Stimulated activated naive B cell treated with anti-CD40 and anti-IgM and Interleukin-4, amounts not matched to agents 10 μg/mL and 1 μg/mL and 100 μg/mL, for 72 hours (primary cell): ENCODE measurements around the gene RABL6.

Source experiments
- ATAC-seq, 2 donors: fragments of 150-1000 bp; cut with Tn5 transposase; replicated peaks; 2 replicates each; pipeline ENCODE4 v1.10.0; 2021; ENCODE audit warnings: moderate library complexity in 1 of 2
- DNase-seq: peaks from one replicate; pipeline ENCODE4 v3.0.0; 2021
- H3K27ac Mint-ChIP-seq: one replicate; pipeline ENCODE4 v1.8.0; 2022; ENCODE audit warnings: mild to moderate bottlenecking, mixed read lengths
- H3K27me3 Mint-ChIP-seq, 2 donors: one replicate each; pipeline ENCODE4 v1.8.0; 2022; ENCODE audit warnings: mixed read lengths in 2 of 2
- H3K36me3 Mint-ChIP-seq, 2 donors: one replicate each; pipeline ENCODE4 v1.8.0; 2022; ENCODE audit warnings: mixed read lengths in 2 of 2, mild to moderate bottlenecking in 1 of 2
- H3K4me1 Mint-ChIP-seq, 2 donors: one replicate each; pipeline ENCODE4 v1.8.0; 2022; ENCODE audit warnings: mixed read lengths in 2 of 2, mild to moderate bottlenecking in 1 of 2
- H3K4me3 Mint-ChIP-seq, 2 donors: one replicate each; pipeline ENCODE4 v1.8.0; 2022; ENCODE audit warnings: mild to moderate bottlenecking in 2 of 2, mixed read lengths in 2 of 2, moderate library complexity in 1 of 2
- H3K9me3 Mint-ChIP-seq, 2 donors: one replicate each; pipeline ENCODE4 v1.8.0; 2022; ENCODE audit warnings: mixed read lengths in 2 of 2, mild to moderate bottlenecking in 1 of 2

RABL6 gene

DNA sequence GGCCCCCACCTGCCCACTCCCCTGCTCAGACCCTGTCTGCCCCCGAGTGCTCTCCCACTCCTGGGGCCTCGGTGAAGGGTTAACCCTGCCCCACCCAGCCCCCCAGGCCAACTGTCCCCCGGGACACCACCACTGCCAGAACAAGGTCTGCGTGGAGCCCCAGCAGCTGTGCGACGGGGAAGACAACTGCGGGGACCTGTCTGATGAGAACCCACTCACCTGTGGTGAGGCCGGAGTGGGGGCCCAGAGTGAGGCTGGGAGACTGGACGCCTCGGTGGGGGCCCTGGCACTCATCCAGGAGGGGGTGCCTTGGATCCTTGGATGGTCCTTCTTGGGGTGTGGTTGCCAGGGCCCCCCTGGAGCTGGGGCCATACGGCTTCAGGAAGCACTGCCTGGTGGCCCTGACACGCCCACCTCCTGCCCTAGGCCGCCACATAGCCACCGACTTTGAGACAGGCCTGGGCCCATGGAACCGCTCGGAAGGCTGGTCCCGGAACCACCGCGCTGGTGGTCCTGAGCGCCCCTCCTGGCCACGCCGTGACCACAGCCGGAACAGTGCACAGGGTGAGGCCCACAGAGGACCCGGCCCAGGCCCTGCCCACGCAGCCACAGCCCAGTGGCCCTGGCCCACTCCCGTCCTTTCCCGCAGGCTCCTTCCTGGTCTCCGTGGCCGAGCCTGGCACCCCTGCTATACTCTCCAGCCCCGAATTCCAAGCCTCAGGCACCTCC lies 46.5 kb downstream of the RABL6 start:
- ATAC-seq (no peak), DNase-seq (no peak)
- Mint-ChIP-seq H3K4me3 (no peak overlapping the region), H3K36me3 (peaks cover 11 to 17% of the 10 kb centered on the region in 2 donors), H3K27me3 (no peaks in the 10 kb centered on the region), H3K27ac (peak overlapping the region; percentile 82), H3K9me3 (no peaks in the 10 kb centered on the region), H3K4me1 (peaks cover 8 to 14% of the 10 kb centered on the region in 2 donors)

- Mint-ChIP-seq H3K27ac (peak overlapping the region; percentile 82), H3K36me3 (peaks cover 11 to 17% of the 10 kb centered on the region in 2 donors)
Measured at GRCh38 chr9:136854842-136855460, 47.2 kb downstream of the RABL6 start.

GRCh38 chr9:136855461-136856078 lies 47.8 kb downstream of the RABL6 start:
- peaks cover 3 to 4% of the 10 kb centered on the region in 2 donors for H3K4me1 Mint-ChIP-seq
- no peak for ATAC-seq
- no peak overlapping the region for H3K27ac Mint-ChIP-seq
- H3K4me3 Mint-ChIP-seq, result no peak overlapping the region
- H3K9me3 Mint-ChIP-seq, result no peaks in the 10 kb centered on the region
- peaks cover 11 to 17% of the 10 kb centered on the region in 2 donors for H3K36me3 Mint-ChIP-seq
- H3K27me3 Mint-ChIP-seq, result no peaks in the 10 kb centered on the region
- DNase-seq, result no peak

More at GRCh38 chr9:136854842-136855460, 47.2 kb downstream of the RABL6 start:
- Mint-ChIP-seq H3K9me3 (no peaks in the 10 kb centered on the region), H3K4me3 (no peak overlapping the region), H3K27me3 (no peaks in the 10 kb centered on the region), H3K4me1 (peaks cover 4 to 9% of the 10 kb centered on the region in 2 donors)
- no peak for ATAC-seq
- no peak for DNase-seq

- DNase-seq (no peak), ATAC-seq (no peak)
- Mint-ChIP-seq H3K4me1 (peaks cover 0 to 4% of the 10 kb centered on the region in 2 donors), H3K27me3 (no peaks in the 10 kb centered on the region), H3K4me3 (no peak overlapping the region), H3K9me3 (no peaks in the 10 kb centered on the region), H3K36me3 (peaks cover 11 to 13% of the 10 kb centered on the region in 2 donors), H3K27ac (no peak overlapping the region)
Measured at GRCh38 chr9:136856079-136856476, 48.3 kb downstream of the RABL6 start.

GRCh38 chr9:136856541-136857141 lies 48.9 kb downstream of the RABL6 start:
- Mint-ChIP-seq H3K9me3 (no peaks in the 10 kb centered on the region), H3K27me3 (no peaks in the 10 kb centered on the region), H3K27ac (no peak overlapping the region), H3K36me3 (peaks cover 5 to 8% of the 10 kb centered on the region in 2 donors), H3K4me3 (no peak overlapping the region), H3K4me1 (peaks cover 4 to 5% of the 10 kb centered on the region in 2 donors)
- ATAC-seq, result no peak
- no peak for DNase-seq

- Mint-ChIP-seq H3K4me1 (peaks cover 4 to 10% of the 10 kb centered on the region in 2 donors), H3K27me3 (no peaks in the 10 kb centered on the region), H3K4me3 (no peak overlapping the region), H3K9me3 (no peaks in the 10 kb centered on the region), H3K36me3 (peaks cover 4 to 10% of the 10 kb centered on the region in 2 donors), H3K27ac (peak overlapping the region; percentile 84)
- ATAC-seq (no peak), DNase-seq (no peak)
Measured at GRCh38 chr9:136857166-136857565, 49.4 kb downstream of the RABL6 start.

DNA sequence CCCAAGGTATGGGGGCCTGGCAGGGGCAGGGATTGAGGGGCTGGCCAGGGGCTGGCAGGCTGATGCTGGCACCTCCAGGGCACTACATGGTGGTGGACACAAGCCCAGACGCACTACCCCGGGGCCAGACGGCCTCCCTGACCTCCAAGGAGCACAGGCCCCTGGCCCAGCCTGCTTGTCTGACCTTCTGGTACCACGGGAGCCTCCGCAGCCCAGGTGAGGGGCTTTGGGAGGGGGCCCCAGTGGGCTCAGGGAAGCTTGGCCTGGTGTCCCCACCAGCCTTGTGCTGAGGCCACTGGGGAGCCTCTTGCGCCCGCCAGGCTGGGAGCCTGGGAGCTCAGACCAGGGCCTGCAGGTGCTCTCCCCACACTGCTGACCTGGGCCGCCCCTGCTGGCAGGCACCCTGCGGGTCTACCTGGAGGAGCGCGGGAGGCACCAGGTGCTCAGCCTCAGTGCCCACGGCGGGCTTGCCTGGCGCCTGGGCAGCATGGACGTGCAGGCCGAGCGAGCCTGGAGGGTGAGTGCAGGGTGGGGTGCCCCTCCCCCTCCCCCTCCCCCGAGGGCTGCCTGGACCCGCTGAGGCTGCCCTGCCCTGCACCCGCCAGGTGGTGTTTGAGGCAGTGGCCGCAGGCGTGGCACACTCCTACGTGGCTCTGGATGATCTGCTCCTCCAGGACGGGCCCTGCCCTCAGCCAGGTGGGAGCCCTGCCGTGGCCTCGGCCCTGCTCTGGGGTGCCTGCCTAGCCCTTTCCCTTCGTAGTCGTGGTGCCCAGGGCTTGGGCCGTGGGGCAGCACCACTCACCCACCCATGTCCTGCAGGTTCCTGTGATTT lies 50.0 kb downstream of the RABL6 start:
- DNase-seq (no peak), ATAC-seq (no peak)
- Mint-ChIP-seq H3K27ac (peak overlapping the region; percentile 84), H3K27me3 (no peaks in the 10 kb centered on the region), H3K36me3 (peaks cover 5 to 11% of the 10 kb centered on the region in 2 donors), H3K9me3 (no peaks in the 10 kb centered on the region), H3K4me1 (peaks cover 4 to 14% of the 10 kb centered on the region in 2 donors), H3K4me3 (no peak overlapping the region)

GRCh38 chr9:136858452-136858843 lies 50.7 kb downstream of the RABL6 start:
- peaks cover 4 to 14% of the 10 kb centered on the region in 2 donors for H3K4me1 Mint-ChIP-seq
- H3K27me3 Mint-ChIP-seq, result no peaks in the 10 kb centered on the region
- H3K4me3 Mint-ChIP-seq, result no peak overlapping the region
- DNase-seq (no peak), ATAC-seq (no peak)
- no peaks in the 10 kb centered on the region for H3K9me3 Mint-ChIP-seq
- peaks cover 8 to 11% of the 10 kb centered on the region in 2 donors for H3K36me3 Mint-ChIP-seq
- H3K27ac Mint-ChIP-seq, result no peak overlapping the region

- H3K27ac Mint-ChIP-seq, result peak overlapping the region; percentile 21
- no peak overlapping the region for H3K4me3 Mint-ChIP-seq
- peaks cover 4 to 19% of the 10 kb centered on the region in 2 donors for H3K4me1 Mint-ChIP-seq
- peaks cover 8 to 11% of the 10 kb centered on the region in 2 donors for H3K36me3 Mint-ChIP-seq
- ATAC-seq, result no peak
- no peaks in the 10 kb centered on the region for H3K27me3 Mint-ChIP-seq
- DNase-seq, result no peak
- H3K9me3 Mint-ChIP-seq, result no peaks in the 10 kb centered on the region
Measured at GRCh38 chr9:136858844-136859757, 51.4 kb downstream of the RABL6 start.

DNA sequence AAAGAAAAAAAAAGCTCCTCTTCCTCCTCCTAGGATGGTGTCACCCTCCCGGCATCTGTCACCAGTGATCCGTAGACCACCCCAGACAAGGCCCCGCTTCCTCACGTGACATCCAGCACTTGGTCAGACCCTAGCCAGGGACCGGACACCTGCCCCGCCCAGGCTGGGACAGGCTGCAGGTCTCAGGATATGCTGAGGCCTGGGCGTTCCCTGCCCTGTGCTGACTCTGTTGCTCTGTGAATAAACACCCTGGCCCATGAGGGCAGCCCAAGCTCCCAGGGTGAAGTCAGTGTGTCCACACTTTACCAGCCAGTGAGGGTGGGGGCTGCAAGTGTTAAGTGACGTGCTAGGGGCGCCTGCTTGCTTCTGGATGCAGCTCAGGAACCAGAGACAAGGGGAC lies 52.8 kb downstream of the RABL6 start:
- H3K27ac Mint-ChIP-seq, result peak overlapping the region; percentile 25
- DNase-seq (no peak), ATAC-seq (no peak)
- no peaks in the 10 kb centered on the region for H3K9me3 Mint-ChIP-seq
- H3K36me3 Mint-ChIP-seq, result peaks cover 5 to 14% of the 10 kb centered on the region in 2 donors
- peaks cover 7 to 27% of the 10 kb centered on the region in 2 donors for H3K4me1 Mint-ChIP-seq
- no peaks in the 10 kb centered on the region for H3K27me3 Mint-ChIP-seq
- H3K4me3 Mint-ChIP-seq, result no peak overlapping the region

DNA sequence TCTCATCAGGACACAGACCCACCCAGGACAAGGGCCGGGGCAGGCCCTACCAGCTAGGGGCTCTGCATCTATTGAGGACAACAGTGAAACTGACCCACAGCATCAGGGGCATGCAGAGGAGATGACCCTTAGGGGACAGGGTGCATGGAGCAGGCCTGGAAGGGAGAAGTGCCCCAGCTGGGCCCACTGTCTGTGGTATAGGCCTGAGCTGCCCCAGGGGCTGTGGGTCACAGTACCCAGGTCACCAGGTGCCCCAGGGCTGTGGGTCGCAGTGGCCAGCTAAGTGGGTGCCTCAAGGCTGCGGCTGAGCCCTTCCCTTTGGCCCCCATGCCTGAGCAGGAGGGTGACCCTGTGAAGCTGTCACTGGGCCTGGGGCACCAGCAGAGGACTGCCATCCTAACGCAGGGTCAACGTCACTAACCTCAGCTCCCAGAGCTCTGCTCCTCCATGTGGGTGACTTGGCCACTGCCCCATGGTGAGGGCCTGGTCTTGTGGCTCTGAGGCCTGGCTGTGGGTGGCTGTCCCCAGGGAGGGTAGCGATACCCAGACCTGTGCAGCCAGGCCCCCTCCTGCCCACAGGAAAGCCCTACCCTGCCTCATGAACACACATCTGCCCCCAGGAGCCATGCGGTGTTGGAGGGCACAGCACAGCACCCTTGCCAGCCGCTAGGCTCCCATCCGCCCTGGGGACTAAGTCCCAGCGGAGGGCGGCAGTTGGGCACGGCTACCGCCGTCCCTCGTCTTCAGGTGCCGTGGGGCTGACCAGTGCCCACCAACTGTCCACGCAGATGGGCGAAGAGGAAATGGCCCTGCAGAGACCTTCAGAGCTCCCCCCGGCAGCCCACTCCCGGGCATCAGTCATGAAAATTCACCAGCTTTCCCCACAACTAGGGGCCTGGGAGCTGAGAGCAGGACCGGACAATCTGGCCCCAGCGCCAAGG lies 53.5 kb downstream of the RABL6 start:
- H3K27me3 Mint-ChIP-seq, result no peaks in the 10 kb centered on the region
- no peaks in the 10 kb centered on the region for H3K9me3 Mint-ChIP-seq
- H3K27ac Mint-ChIP-seq, result peak overlapping the region; percentile 76
- H3K36me3 Mint-ChIP-seq, result peaks cover 8 to 14% of the 10 kb centered on the region in 2 donors
- peaks cover 7 to 27% of the 10 kb centered on the region in 2 donors for H3K4me1 Mint-ChIP-seq
- DNase-seq (peak; percentile 0), ATAC-seq (no peak)
- no peak overlapping the region for H3K4me3 Mint-ChIP-seq

GRCh38 chr9:136861874-136862457 lies 54.2 kb downstream of the RABL6 start:
- H3K4me1 Mint-ChIP-seq, result peaks cover 7 to 27% of the 10 kb centered on the region in 2 donors

More at GRCh38 chr9:136861874-136862457, 54.2 kb downstream of the RABL6 start:
- peaks cover 8 to 14% of the 10 kb centered on the region in 2 donors for H3K36me3 Mint-ChIP-seq
- no peaks in the 10 kb centered on the region for H3K9me3 Mint-ChIP-seq
- ATAC-seq (no peak), DNase-seq (no peak)
- no peak overlapping the region for H3K4me3 Mint-ChIP-seq
- H3K27ac Mint-ChIP-seq, result peak overlapping the region; percentile 76
- H3K27me3 Mint-ChIP-seq, result no peaks in the 10 kb centered on the region
